NCI-H2029 (cell line): ENCODE data around the gene ACYP2.
A peak's percentile ranks its signal among the peaks of the same experiment; 100 is the strongest.
"Not testable (repeated sequence)": the region's sequence is repeated elsewhere in the genome, so short reads cannot be mapped to it uniquely, and the experiment has no call there.

ENCODE experiments used
- DNase-seq: peaks from one replicate; lab custom pipeline; 2025; lab: John Stamatoyannopoulos, UW

The ACYP2 gene

GRCh38 chr2:54115284-54116137 is at the start of gene ACYP2:
Gene ACYP2 (plus strand): TSS chr2:54115615.
- DNase-seq: peak; percentile 83

GRCh38 chr2:54065891-54066290 is 49.5 kb upstream of the ACYP2 start:
- DNase-seq: no peak

DNA sequence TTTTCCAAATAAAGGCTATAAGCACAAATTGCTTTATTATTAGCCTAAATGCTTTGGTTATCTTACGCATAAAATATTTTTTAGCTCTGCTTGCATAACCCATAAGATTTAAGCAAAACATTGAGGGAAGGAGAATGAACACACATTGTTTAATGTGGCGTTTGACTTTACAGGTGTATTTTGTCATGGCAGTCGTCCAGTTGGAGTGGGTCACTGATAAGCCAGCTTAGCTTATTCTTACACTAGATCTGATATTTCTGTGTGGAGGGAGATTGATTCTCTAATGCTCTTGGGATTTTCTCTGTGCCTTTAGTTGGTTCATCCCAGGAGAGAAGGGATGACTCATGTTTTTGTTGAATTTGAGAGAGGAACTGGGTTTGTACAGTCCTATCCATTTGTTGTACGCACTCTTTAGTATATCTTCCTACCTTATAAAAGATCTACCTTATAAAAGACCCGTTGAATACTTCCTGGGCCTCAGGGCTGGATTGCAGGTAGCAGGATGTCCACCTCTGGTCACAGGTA is 47.5 kb upstream of the ACYP2 start:
- no peak for DNase-seq

GRCh38 chr2:54072483-54072882 is 42.9 kb upstream of the ACYP2 start:
- DNase-seq: not testable (repeated sequence)

DNA sequence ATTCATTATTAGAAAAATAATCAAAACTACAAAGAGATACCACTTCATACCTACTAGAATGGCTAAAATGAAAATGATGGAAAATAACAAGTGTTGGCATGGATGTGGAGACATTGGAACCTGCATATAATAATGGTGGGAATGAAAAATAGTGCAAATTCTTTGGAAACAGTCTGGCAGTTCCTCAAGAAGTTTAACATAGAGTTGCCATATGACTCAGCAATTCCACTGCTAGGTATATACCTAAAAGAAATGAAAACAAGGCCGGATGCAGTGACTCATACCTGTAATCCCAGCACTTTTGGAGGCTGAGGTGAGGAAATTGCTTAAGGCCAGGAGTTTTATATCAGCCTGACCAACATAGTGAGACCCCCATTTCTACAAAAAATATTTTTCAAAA is 41.6 kb upstream of the ACYP2 start:
- DNase-seq: no peak

- DNase-seq: no peak
Measured at GRCh38 chr2:54074606-54075341, 40.6 kb upstream of the ACYP2 start.

- DNase-seq: no peak
Measured at GRCh38 chr2:54076586-54076985, 38.8 kb upstream of the ACYP2 start.

DNA sequence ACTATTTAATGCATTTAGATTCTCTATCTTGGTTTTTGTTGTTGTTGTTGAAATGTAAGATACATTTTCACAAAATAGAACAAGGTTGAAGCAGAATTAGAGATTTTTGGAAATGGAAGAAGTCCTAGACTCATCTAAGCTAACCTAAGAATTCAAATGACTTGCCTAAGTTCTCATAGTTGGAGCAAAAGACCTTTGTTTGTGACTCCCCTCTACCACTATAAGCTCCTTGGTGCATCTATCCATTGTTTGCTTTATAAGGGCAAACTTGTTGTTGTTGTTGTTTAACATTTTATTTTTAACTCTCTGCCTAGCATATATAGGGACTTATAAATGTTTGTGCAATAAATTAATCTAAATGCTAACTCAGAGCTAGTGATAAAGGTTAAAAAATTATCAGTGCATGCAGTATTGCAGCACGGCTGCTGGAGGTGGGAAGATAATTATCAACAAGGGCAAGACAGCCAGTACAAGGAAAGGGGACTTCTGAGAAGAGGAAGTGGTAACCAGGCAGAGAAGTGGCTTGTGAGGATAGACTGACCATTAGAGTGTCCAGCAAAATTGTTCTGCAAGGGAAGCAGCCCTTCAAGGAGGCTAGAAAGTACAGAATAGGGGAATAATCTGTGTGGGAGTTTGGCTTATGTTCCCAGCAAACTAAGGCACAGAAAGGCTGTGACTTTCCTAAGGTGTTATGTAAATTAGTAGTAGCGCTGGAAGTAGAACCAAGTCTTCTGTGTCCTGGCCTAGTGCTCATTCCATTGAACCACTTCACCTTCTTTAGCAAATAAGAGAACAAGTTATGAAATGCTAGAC is 38.1 kb upstream of the ACYP2 start:
- no peak for DNase-seq

GRCh38 chr2:54079331-54079730 is 36.1 kb upstream of the ACYP2 start:
- DNase-seq: no peak

DNA sequence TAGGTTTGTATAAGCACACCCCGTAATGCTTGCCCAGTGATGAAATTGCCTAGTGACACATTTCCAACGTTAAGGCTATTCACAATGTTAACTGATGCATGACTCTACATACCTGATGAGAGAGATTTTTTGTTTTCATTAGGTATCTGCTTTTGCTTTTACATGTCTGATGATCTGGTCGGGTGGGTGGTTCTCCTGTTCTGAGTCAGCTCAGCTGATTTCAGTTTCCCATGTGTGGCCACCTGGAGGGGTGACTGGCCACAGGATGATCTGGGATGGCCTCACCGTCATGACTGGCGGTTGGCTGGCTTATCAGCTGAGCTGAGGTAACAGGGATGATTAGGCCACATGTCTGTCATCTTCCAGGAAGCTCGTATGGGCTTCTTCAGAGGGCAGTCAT is 33.8 kb upstream of the ACYP2 start:
- no peak for DNase-seq

- DNase-seq: no peak
Measured at GRCh38 chr2:54083021-54083420, 32.4 kb upstream of the ACYP2 start.

- no peak for DNase-seq
Measured at GRCh38 chr2:54083445-54083844, 32.0 kb upstream of the ACYP2 start.

- DNase-seq: no peak
Measured at GRCh38 chr2:54084600-54084999, 30.8 kb upstream of the ACYP2 start.

- DNase-seq: no peak
Measured at GRCh38 chr2:54085069-54085468, 30.3 kb upstream of the ACYP2 start.

DNA sequence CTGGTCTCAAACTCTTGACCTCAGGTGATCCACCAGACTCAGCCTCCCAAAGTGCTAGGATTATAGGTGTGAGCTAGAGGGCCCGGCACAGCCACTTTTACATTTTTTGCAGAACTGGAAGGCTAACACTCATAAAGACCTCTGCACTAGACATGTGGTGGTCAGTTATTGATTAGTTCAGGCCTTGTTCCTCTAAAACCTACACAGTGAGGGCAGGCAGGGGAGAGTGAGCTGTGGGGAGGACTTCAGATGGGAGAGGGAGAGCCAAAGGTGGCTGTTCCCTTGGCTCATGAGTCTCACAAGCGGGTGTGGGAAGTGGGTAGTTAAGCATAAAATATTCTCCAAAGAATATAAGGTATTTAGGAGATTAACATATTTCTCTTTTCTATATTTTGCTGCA is 29.3 kb upstream of the ACYP2 start:
- DNase-seq: no peak

- DNase-seq: no peak
Measured at GRCh38 chr2:54088191-54088634, 27.2 kb upstream of the ACYP2 start.

DNA sequence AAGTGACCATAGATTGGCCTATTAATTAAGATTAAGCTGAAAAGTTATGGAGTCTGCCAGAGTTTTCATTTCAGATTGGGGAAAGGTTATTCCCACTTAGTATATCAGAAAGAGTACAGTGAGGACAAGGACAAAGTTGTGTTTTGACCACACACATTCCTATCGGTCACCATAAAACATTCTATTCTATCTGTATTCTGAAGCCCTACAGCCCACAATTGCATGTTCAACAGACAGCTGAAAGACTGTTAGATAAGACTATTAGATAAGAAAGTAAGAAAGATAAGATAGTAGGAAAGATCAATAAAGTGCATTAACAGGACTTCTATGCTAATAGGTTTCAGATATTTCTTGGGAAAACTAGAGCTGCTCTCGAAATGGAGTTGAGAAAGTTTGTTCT is 26.7 kb upstream of the ACYP2 start:
- no peak for DNase-seq

GRCh38 chr2:54090521-54091117 is 24.8 kb upstream of the ACYP2 start:
- DNase-seq: no peak

- no peak for DNase-seq
Measured at GRCh38 chr2:54092940-54093339, 22.5 kb upstream of the ACYP2 start.

DNA sequence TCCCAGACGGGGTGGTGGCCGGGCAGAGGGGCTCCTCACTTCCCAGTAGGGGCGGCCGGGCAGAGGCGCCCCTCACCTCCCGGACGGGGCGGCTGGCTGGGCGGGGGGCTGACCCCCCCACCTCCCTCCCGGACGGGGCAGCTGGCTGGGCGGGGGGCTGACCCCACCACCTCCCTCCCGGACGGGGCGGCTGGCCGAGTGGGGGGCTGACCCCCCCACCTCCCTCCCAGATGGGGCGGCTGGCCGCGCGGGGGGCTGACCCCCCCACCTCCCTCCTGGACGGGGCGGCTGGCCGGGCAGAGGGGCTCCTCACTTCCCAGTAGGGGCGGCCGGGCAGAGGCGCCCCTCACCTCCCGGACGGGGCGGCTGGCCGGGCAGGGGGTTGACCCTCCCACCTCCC is 20.0 kb upstream of the ACYP2 start:
- DNase-seq: not testable (repeated sequence)

DNA sequence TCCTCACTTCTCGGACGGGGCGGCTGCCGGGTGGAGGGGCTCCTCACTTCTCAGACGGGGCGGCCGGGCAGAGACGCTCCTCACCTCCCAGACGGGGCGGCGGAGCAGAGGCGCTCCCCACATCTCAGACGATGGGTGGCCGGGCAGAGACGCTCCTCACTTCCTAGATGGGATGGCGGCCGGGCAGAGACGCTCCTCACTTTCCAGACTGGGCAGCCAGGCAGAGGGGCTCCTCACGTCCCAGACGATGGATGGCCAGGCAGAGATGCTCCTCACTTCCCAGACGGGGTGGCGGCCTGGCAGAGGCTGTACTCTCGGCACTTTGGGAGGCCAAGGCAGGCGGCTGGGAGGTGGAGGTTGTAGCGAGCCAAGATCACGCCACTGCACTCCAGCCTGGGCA is 19.3 kb upstream of the ACYP2 start:
- DNase-seq: not testable (repeated sequence)

DNA sequence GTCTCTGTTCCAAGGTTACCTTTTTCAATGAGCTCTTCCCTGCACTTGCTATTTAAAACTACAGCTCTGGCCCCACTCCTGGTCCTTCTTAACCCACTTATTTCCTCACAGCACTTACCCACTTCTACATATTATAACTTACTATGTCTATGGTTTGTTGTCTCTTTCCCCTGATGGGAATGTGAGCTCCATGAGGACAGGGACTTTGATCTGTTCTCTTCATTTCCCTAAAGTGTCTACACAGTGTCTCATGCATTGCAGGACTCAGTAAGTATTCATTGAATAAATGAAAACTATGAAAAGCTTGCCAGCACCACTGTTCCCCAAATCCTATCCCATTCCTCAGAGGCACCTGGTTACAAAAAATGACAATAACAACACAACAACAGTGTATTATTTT is 18.3 kb upstream of the ACYP2 start:
- no peak for DNase-seq
